DMS79 treated with DMSO at 0.1 percent for 48 hours (cell line): ENCODE results near the gene AOC2.
A peak's percentile ranks its signal among the peaks of the same experiment; 100 is the strongest.
"Not testable (repeated sequence)": the region's sequence is repeated elsewhere in the genome, so short reads cannot be mapped to it uniquely, and the experiment has no call there.

Experiments used
- DNase-seq: peaks from one replicate; lab custom pipeline; 2025; lab: John Stamatoyannopoulos, UW

The AOC2 gene

DNA sequence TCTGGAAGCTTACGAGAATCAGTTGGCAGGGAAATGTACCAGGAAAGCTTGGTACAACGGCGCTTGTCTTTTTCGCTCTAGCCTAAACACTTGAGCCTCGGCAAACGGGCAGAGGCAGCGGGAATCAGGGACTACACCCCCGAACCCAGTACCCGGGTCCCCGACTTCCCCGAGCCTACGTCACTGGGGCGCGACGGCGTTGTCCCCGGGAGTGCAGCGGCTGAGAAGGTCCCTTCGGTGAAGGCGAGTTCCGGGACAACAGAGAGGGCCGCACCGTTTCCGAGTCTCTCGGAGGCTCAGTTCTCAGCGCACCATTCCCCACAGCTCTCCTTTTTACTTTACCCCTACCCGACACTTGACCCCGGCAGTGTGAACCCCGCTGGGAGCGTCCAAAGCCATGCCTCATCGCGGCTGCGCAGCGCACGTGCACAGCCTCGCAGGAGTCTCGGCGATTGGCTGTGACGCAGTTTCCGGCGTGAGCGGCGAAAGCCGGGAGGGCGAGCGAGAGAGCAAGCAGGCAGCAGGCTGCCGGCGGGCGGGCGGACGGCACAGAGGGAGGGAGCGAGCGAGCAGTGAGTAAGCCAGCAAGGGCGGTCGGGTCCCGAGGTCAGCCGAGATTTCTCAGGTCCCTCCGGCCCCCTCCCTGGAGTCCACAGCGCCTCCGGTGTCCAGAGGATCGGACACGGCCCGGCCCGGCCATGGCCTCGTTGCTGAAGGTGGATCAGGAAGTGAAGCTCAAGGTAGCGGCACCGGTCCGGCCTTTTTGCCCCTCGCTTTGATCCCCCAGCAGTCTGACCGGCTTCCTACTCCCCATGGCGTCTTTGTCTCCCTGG lies 11.2 kb upstream of the AOC2 start, which contains the start of gene PSME3:
PSME3 (plus strand) TSS at position 464 of the 833 bp plus-strand sequence; CDS start at position 699, 235 bp downstream.
- DNase-seq, result peak; percentile 91

DNA sequence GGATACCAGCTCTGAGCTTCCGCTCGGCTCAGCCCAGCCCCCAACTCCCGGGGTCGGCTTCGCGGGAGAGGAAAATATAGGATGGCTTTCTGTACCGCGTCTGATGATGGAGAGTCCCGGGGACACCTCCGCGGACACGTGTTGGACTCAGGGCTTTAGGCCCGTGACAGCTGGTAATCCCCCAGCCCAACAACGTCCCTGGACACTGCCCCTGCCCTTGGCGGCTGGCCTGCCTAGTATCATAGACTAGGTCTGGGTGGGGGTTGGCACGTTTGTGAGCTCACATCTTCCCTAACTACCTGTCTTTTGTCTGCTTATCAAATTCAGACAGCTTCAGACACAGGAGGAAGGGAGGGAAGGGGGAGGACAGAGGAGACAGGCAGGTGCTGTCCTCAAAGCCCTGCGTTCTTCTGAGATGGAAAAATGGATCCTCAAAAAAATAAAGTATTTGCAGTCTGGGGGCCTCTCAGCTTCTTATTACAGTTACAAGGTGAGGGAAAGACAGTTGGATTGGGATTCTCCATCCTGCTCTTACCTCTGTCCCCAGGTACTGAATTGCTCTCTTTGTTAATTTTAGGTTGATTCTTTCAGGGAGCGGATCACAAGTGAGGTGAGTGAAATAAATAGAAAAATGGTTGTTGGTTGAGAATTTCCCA lies 10.5 kb upstream of the AOC2 start:
- DNase-seq, result no peak

DNA sequence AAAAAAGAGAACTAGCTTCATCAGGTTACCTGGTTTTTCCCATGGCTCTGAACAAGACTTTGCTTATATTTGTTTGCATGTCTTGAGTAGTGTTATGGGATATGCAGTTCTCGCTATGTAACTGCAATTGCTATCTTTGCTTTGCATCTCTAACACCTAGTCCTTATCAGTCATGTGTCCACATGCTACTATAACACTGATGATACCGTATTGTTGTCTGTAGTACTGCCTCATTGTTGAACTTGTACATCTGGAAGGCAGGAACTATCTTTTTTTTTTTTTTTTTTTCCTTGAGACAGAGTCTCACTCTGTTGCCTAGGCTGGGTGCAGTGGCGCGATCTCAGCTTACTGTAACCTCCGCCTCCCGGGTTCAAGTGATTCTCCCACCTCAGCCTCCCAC lies 8.6 kb upstream of the AOC2 start:
- DNase-seq, result no peak

DNA sequence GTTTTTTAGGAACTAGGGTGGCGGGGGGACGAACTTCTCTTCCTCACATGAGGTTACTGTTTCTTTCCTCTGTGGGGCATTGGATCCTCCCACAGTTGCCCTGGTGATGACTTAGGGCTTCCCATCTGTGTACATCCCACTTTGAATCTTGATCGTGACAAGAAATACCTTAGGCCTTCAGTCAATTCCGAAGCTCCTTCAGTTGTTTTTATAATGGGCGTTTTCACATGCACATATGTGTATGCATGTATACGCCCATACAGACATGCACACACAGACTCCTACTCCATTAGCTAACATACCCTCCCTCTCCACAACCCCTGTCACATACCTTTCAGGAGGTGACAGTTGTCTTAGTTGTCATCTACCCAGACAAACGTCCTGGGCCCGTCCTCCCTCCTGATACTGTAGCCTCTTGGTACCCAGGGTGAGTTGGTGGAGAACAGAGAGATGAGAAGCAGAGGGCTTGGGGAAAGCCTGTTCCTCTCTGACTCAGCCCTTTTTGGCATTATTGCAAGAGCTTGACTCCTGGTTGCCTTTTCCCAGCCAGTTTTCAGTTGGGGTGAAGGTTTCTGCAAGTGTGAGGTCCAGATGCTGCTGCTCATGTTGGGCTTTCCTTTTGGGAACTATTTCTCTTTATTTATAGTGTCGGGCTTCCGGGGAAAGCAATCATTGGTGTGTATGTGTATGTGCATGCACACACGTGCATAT lies 2.2 kb upstream of the AOC2 start:
- no peak for DNase-seq

DNA sequence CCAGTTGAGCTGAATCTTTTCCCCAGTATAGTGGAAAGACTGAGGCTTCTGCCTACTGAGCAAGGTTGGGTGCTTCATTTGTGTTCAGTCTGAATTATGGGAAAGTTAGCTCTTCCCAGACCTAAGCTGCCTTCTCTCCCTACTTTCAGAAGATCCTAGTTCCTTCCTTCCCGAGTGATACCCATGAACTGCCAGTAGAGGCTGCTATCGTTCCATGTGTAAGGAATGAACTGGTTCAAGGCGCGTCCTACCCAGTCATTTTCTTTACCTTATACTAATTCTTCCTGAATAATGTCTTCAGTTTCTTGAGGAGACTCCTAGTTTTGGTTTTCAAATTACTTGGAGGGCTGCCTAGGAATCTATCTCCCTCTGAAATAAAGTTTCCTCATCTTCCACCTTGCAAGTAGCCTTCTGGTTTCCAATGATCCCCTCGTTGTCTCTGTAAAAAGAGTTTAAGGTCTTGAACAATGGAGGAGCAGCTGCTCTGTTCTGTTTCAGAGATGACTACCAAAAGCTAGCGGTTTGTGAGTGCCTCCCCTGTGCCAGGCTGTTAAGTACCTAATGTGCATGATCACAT lies 934 bp upstream of the AOC2 start:
- peak; percentile 27 for DNase-seq

DNA sequence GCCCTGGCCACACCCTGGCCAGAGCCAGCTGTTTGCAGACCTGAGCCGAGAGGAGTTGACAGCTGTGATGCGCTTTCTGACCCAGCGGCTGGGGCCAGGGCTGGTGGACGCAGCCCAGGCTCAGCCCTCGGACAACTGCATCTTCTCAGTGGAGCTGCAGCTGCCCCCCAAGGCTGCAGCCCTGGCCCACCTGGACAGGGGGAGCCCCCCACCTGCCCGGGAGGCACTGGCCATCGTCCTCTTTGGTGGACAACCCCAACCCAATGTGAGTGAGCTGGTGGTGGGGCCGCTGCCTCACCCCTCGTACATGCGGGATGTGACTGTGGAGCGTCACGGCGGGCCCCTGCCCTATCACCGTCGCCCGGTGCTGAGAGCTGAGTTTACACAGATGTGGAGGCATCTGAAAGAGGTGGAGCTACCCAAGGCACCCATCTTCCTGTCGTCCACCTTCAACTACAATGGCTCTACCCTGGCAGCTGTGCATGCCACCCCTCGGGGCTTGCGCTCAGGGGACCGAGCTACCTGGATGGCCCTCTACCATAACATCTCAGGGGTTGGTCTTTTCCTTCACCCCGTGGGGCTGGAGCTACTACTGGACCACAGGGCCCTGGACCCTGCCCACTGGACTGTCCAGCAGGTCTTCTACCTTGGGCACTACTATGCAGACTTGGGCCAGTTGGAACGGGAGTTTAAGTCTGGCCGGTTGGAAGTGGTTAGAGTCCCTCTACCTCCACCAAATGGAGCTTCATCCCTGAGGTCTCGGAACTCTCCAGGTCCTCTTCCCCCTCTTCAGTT lies 578 bp downstream of the AOC2 start:
- no peak for DNase-seq

DNA sequence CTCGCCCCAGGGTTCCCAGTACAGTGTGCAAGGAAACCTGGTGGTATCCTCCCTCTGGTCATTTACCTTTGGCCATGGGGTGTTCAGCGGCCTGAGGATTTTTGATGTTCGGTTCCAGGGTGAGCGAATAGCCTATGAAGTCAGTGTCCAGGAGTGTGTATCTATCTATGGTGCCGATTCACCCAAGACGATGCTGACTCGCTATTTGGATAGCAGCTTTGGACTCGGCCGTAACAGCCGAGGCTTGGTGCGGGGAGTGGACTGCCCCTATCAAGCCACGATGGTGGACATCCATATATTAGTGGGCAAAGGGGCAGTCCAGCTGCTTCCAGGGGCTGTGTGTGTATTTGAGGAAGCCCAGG lies 1.2 kb downstream of the AOC2 start:
- no peak for DNase-seq

DNA sequence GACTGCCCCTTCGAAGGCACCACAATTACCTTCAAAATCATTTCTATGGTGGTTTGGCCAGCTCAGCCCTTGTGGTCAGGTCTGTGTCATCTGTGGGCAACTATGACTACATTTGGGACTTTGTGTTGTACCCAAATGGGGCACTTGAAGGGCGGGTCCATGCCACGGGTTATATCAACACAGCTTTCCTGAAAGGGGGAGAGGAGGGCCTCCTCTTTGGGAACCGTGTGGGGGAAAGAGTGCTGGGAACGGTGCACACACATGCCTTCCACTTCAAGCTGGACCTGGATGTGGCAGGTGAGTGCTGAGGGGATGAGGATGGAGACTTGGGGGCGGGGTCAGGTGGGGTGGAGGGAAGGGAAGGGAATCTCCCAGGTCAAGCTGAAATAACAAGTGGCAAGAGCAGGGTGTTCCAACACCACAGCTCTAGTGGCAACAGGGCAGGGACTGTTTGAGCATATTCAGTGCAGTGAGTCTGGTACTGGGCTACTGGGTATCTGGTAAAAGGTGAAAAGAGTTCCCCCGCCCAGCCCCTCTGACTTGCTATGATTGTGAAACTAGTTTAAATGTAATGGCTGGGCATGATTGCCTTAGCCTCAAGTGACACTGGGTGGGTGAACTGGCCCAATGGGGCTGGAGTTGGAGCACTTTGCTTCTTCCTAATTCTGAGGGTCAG lies 1.7 kb downstream of the AOC2 start:
- no peak for DNase-seq

DNA sequence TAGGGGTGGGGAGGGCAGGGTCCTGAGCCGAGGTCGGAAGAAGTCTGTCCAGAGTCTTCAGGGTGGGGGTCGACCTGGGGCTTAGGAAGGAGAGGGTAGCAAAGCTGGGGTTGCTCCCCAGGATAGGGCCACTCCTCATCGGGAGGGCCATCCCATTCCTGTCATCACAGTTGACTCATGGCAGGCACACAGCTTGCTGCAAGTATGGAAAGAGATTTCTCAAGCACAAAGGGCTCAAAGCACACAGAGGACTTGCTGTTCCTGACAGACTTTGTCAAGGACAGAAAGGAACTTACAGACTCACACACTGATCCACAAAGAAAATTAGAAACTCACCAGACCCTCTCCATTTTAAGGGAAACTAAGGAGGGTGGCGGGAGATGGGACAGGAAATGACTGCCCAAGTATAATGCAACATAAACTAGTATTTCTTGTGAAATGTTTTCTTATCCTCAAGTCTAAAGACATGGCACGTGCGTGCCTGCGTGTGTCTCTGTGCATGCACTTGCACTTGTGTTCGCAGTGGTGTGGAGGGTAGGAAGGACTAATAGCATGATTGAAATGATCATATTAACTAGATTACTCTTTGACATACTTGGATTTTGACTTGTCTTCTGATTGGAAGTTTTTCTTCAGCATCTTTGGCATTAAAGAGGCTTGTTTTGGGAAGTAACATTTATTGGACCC lies 2.4 kb downstream of the AOC2 start:
- DNase-seq, result no peak

DNA sequence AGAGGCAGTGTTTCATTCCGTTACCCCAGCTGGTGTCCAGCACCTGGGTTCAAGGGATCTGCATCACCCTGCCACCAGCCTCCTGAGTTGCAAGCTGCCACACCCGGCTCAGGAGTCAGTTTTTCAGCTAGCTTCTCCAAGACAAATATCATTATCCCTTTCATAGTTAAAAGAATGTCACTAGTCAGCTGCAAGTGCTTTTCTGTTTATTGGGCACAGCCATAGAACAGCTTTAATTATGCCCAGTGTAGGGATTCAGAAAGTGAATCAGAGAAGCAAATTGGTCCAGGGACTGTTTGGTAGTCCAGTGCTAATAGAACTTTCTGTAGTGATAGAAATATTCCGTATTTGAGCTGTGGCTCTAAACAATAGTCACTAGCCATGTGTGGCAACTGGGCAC lies 3.7 kb downstream of the AOC2 start:
- DNase-seq, result no peak

DNA sequence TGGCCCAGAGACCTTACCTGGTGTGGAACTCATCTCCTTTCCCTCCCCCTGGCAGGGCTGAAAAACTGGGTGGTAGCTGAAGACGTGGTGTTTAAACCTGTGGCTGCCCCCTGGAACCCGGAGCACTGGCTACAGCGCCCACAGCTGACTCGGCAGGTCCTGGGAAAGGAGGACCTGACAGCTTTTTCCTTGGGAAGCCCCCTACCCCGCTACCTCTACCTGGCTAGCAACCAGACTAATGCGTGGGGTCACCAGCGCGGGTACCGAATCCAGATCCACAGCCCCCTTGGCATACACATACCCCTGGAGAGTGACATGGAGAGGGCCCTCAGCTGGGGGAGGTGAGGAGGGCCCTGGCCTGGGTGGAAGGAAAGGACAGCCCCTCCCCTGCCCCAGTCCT lies 4.7 kb downstream of the AOC2 start:
- DNase-seq, result no peak

DNA sequence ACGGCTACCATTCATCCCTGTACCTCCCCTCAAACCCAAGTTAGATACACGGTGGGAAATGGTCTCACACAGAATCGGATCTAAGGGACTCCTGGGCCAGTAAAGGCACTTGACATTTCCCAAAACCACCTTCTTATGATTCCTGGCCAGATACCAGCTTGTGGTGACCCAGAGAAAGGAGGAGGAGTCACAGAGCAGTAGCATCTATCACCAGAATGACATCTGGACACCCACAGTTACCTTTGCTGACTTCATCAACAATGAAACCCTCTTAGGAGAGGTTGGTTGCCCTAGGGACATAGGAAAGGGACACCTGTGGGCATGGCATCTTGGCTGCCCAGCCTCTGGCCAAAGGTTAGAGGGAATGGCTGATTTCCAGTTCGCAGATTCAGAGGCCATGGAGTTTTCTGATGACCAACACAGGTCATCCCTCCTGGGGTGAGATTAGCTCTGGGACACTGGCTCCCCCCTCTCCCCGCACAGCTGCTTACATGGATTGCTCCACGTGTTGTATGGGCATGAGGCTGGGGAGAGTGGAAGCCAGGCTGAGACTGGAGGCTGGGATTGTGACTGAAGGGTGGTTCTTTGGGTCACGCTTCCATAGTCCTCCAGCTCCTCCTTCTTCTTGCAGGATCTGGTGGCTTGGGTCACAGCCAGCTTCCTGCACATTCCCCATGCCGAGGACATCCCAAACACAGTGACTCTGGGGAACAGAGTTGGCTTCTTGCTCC lies 5.2 kb downstream of the AOC2 start:
- DNase-seq, result no peak

DNA sequence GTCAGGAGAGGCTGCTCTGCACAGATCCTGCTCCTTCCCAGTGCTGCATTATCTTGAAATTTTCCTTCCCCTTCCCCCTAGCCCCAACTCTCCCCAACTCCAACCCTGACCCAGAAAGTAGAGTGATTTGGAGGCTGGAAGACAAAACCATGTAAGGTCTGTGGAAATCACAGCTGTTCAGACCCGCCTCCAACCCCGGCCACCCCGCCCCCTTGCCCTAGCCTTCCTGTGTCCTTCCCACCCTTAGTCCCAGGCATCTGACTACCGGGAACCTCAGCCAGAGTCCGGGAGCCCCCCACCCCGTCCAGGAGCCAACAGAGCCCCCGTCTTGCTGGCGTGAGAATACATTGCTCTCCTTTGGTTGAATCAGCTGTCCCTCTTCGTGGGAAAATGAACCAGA lies 6.6 kb downstream of the AOC2 start, which contains the start of gene AOC3:
AOC3 (plus strand) TSS at position 246 of the 400 bp plus-strand sequence; CDS start at position 391, 145 bp downstream.
- DNase-seq, result no peak

DNA sequence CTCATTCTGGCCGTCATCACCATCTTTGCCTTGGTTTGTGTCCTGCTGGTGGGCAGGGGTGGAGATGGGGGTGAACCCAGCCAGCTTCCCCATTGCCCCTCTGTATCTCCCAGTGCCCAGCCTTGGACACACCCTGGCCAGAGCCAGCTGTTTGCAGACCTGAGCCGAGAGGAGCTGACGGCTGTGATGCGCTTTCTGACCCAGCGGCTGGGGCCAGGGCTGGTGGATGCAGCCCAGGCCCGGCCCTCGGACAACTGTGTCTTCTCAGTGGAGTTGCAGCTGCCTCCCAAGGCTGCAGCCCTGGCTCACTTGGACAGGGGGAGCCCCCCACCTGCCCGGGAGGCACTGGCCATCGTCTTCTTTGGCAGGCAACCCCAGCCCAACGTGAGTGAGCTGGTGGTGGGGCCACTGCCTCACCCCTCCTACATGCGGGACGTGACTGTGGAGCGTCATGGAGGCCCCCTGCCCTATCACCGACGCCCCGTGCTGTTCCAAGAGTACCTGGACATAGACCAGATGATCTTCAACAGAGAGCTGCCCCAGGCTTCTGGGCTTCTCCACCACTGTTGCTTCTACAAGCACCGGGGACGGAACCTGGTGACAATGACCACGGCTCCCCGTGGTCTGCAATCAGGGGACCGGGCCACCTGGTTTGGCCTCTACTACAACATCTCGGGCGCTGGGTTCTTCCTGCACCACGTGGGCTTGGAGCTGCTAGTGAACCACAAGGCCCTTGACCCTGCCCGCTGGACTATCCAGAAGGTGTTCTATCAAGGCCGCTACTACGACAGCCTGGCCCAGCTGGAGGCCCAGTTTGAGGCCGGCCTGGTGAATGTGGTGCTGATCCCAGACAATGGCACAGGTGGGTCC lies 7.2 kb downstream of the AOC2 start:
- DNase-seq, result not testable (repeated sequence)

DNA sequence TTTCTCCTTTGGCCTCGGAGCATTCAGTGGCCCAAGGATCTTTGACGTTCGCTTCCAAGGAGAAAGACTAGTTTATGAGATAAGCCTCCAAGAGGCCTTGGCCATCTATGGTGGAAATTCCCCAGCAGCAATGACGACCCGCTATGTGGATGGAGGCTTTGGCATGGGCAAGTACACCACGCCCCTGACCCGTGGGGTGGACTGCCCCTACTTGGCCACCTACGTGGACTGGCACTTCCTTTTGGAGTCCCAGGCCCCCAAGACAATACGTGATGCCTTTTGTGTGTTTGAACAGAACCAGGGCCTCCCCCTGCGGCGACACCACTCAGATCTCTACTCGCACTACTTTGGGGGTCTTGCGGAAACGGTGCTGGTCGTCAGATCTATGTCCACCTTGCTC lies 8.0 kb downstream of the AOC2 start:
- DNase-seq, result no peak

DNA sequence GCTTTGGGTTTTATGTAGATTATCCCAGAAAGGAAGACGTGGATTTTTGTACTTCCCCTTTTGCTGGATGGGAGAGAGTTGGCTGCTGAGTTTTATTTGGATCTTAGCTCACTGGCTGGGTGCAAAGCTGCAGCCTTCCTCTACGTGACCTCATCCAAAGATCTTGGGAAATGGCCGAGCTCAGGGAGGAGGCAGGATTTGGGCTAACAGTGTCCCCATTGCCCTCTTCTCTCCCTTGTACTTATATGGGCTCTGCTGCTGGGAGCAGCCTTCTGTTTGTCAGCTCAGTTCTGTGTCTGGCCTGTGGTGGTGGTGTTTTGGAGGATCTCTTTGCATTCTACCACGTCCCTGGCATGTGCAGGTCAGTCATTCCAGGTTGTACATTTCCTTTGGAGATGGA lies 8.6 kb downstream of the AOC2 start:
- DNase-seq, result no peak

DNA sequence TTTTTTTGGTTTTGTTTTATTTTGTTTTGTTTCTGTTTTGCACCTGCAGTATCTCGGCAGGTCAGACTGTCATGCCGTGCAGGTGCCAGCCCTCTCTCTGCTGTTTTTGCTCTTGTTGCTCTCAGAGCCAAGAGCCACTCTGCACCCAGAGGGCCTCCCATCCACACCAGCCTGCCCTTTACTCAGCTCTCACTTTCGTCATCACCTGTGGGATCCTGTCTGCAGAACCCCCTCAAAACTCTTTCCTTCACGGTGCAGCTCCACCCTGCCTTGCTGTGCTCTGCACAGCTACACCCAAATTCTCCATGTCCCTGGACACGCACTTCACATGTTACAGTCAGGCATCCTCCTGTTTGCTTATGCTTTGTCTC lies 9.2 kb downstream of the AOC2 start:
- DNase-seq, result no peak

DNA sequence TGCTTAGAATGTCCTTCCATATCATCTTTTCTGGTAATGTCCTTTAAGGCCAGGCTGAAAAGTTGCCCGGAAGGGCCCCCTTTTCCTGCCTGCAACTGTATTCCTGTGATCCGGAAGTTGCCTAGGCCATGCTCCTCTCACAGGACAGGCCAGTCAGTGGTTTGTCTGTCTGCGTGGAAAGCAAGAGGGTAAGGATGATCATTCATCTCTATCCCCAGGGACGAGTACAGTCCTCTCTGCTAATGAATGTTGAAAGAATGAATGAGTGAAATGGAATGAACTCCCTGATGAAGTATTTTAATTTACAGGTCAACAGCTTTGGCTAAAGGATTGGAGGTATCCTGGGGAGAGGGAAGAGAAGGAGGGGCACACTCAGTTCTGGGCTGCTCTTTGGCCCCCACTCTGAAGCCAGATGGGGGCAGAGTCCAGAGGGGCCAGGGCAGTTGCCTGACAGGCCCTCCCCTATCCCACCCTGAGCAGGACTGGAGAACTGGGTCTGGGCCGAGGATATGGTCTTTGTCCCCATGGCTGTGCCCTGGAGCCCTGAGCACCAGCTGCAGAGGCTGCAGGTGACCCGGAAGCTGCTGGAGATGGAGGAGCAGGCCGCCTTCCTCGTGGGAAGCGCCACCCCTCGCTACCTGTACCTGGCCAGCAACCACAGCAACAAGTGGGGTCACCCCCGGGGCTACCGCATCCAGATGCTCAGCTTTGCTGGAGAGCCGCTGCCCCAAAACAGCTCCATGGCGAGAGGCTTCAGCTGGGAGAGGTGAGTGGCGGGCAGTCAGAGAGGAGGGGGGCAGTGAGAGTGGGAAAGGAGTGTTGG lies 9.8 kb downstream of the AOC2 start:
- no peak for DNase-seq
